ENCODE data around the gene XCR1. TPM values are rescaled to one million over a fixed set of nuclear protein-coding genes. Genes with fewer than 3 reads are reported as not detected.

Gene XCR1
- total and polyA plus RNA-seq, 9 of the 15 experiments (the other 6 are each of a cell fraction or from before 2014, with no cell fraction given): not detected

GRCh38 chr3:45995236-45996192 is 31.8 kb downstream of the XCR1 start, which contains the start of gene FYCO1 (continued):
- TF ChIP-seq ZNF224 (CRISPR knock-in tag; IDR thresholded peaks at IDR 0.05): no peak
- TF ChIP-seq ELF1 (tag; IDR thresholded peaks at IDR 0.05): peak; percentile 63; the same call in 1 of the 2 replicates
- TF ChIP-seq PCBP2 (IDR thresholded peaks at IDR 0.05; ENCODE audit: low read depth, low read length, poor library complexity, severe bottlenecking): no peak
- no peak for TF ChIP-seq ZBTB26 (CRISPR knock-in tag; IDR thresholded peaks at IDR 0.05)
- no peak for TF ChIP-seq SLC30A9 (CRISPR knock-in tag; IDR thresholded peaks at IDR 0.05)
- no peak; the same call in 1 of the 2 replicates for TF ChIP-seq LCOR (CRISPR knock-in tag; IDR thresholded peaks at IDR 0.05)
- TF ChIP-seq MTA1 (IDR thresholded peaks at IDR 0.05; ENCODE audit: borderline replicate concordance): peak; percentile 56; the same call in 1 of the 2 replicates
- TF ChIP-seq ZNF609 (CRISPR knock-in tag; IDR thresholded peaks at IDR 0.05; ENCODE audit: borderline replicate concordance): no peak
- TF ChIP-seq MITF (IDR thresholded peaks at IDR 0.05): peak; percentile 48; the same call in 1 of the 2 replicates
- TF ChIP-seq SNIP1 (IDR thresholded peaks at IDR 0.05; ENCODE audit: low read depth): no peak
- peak in 1 of 2 experiments; percentile 81; a peak in 1 of 4 replicates for TF ChIP-seq TEAD1 (CRISPR knock-in tag; IDR thresholded peaks at IDR 0.05)
- TF ChIP-seq CCAR2 (IDR thresholded peaks at IDR 0.05; ENCODE audit: low read depth, low read length): no peak
- peak; percentile 96 for TF ChIP-seq ZNF766 (CRISPR knock-in tag; conservative IDR thresholded peaks at IDR 0.05)
- peak; percentile 97 for TF ChIP-seq ZNF143 (CRISPR knock-in tag; IDR thresholded peaks at IDR 0.05)

Measured in K562 (cell line).